ENCODE data around the gene HAVCR2.

HAVCR2 gene

GRCh38 chr5:157045601-157046000 is 63.2 kb downstream of the HAVCR2 start:
- H3K4me1 Mint-ChIP-seq = peaks cover 46% of the 10 kb centered on the region
- H3K27me3 Mint-ChIP-seq = no peaks in the 10 kb centered on the region
- DNase-seq = no peak
- H3K9me3 Mint-ChIP-seq = no peaks in the 10 kb centered on the region
- no peaks in the 10 kb centered on the region for H3K36me3 Mint-ChIP-seq (ENCODE audit: low read depth)
- no peak overlapping the region for H3K27ac Mint-ChIP-seq
- no peak overlapping the region for H3K4me3 Mint-ChIP-seq
- ATAC-seq = no peak

DNA sequence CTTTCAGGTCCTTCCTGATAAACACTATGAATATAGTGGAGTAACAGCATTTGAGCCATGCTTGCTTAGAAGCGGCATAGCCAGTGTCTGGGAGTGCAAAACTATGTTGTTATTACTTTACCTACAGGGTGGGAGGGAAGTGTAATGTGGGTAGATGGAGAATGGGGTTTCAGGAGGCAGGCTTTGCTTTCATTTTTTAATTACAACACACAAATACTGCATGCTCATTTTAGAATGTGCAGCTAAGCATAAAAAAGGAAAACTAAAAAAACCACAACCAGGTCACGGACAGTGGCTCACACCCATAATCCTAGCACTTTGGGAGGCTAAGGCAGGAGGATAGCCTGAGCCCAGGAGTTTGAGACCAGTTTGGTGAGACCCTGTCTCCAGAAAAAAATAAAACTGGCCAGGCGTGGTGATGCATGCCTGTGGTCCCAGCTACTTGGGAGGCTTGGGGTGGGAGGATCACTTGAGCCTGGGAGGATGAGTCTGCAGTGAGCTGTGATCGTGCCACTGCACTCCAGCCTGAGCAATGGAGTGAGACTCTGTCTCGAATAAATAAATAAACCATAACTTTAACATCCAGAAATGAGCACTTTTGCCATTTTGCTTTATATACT is 70.2 kb downstream of the HAVCR2 start:
- H3K9me3 Mint-ChIP-seq = no peaks in the 10 kb centered on the region
- no peak overlapping the region for H3K4me3 Mint-ChIP-seq
- H3K4me1 Mint-ChIP-seq = peaks cover 8% of the 10 kb centered on the region
- H3K36me3 Mint-ChIP-seq (ENCODE audit: low read depth) = peaks cover 2% of the 10 kb centered on the region
- no peak overlapping the region for H3K27ac Mint-ChIP-seq
- ATAC-seq (no peak), DNase-seq (no peak)
- H3K27me3 Mint-ChIP-seq = no peaks in the 10 kb centered on the region

Measured in activated naive CD8-positive, alpha-beta T cell treated with anti-CD3 and anti-CD28 coated beads, Interleukin-2, amount 50 U/mL, for 24 hours (primary cell).